ENCODE results near the gene NOC4L.

Gene NOC4L

GRCh38 chr12:132158677-132159554 is 14.7 kb downstream of the NOC4L start:
- DNase-seq: no peak

- no peak for DNase-seq
Observed at GRCh38 chr12:132159555-132160003, 15.3 kb downstream of the NOC4L start.

- no peak for DNase-seq
Observed at GRCh38 chr12:132160016-132160415, 15.8 kb downstream of the NOC4L start.

DNA sequence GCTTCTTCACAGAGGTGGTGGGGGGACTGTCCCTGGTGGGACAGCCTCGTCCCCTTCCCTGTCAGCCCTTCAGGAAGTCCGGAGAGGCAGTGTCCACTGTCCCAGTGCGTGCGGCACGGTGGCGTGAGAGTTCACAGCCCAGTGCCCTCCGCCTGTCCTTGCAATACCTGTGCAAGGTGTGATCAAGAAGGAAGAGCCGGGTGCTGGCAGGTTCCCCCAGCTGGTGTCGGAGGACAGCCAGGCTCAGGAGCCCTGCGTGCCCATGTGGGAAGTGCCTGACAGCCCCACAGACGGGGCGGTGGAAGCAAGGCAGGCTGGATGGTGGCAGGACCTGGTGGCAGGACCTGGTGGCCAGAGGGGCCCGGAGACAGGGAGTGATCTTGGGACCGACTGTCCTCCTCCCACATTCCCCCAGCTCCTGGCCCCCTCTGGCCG is 16.4 kb downstream of the NOC4L start:
- DNase-seq: no peak

GRCh38 chr12:132161036-132161781 is 17.0 kb downstream of the NOC4L start:
- no peak for DNase-seq

DNA sequence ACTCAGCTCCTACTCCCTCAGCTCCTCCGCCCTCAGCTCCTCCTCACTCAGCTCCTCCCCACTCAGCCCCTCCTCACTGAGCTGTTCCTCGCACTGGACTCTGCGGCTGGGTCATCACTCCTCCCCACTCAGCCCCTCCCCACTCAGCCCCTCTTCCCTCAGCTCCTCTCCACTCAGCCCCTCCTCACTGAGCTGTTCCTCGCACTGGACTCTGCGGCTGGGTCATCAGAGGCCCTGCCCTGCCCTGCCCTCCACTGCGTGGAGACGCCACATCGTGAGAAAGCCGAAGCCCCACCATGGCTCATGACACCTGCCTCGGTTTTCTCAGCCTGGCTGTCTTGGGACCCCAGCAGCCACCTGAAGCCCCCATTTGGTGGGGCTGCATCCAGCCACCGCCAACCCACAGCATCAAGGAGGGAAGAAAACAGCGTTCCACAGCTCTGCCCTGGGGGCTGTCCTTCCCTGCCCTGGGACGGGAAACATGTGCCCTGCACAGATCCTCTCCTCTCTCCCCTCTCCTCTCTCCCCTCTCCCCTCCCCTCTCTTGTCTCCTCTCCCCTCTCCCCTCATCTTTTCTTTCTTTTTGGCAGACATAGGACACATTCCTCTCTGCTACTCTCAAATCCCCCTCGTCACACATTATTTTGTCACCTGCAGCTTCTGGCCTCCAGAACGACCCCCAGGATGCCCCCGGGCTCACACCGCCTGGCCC is 17.7 kb downstream of the NOC4L start:
- no peak for DNase-seq

DNA sequence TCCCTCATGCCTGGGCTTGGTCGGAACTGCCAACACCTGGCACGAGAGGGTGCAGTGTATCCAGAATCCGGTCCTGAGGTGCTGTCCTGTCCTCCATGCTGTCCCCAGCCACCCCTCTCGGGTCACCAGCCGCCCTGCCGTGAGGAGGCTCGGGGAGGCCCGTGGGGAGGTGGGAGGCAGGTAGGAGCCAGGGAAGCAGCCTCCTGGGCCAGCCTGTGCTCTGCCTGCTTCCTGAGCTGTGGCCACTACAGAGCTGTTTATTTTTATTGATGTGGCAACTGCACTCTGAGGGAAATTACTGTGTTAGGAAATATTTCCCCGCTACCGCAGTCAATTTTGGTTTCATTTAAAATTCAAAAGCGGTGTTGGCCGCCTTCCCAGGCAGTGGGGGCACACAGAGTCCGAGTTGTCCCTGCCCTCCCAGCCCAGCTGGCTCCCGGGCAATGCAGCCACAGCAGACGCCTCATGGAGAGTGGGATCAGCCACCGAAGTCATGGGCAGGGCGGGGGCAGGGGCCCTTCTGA is 18.3 kb downstream of the NOC4L start:
- DNase-seq: no peak

GRCh38 chr12:132163041-132163910 is 19.0 kb downstream of the NOC4L start:
- no peak for DNase-seq

DNA sequence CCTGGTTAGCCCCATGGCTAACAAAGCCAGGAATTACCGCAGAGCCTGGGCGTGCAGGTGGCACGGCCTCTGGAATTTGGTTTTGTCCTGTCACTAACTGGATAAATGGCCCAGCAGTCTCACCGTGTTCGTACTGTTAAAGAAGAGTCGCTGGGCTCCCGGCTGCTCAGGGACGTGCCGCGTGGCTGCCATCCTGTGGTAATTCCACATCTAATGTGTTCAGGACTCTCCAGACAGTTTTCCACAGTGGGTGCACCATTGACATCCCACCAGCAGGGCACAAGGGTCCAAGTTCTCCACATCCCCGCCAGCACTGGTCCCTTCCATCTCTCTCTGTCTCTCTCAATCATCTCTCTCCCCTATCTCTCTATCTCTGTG is 19.6 kb downstream of the NOC4L start:
- DNase-seq: peak; percentile 51

DNA sequence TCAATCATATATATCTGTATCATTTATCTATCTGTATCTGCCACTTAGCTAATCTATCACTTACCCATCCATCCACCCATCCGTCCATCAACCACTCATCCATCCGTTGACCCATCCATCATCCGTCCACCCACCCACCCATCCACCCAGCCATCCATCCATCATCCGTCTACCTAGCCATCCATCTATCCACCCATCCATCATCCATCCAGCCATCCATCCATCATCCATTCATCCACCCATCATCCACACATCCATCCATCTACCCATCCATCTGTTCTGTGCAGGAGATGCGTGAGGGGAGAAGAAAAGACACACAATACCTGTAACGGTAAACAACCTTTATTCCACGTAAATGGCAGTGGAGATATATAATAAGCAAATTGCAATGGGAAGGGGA is 20.2 kb downstream of the NOC4L start:
- DNase-seq: no peak

DNA sequence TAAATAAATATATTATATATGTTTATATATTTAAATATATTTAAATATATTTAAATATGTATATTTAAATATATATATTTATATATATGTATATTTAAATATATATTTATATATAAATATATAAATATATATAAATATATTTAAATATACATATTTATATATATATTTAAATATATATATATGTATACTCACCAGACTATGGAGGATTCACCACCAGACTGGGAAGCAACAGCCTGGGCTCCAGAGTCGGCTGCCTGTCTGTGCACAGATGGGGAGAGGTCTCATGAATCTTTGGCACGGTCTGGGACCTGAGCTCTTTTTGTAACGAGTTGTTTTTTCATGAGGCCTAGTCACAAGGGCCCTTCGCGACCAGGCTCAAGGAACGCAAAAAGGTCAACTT is 21.3 kb downstream of the NOC4L start:
- DNase-seq: no peak

- DNase-seq: no peak
Observed at GRCh38 chr12:132166093-132166492, 21.8 kb downstream of the NOC4L start.

DNA sequence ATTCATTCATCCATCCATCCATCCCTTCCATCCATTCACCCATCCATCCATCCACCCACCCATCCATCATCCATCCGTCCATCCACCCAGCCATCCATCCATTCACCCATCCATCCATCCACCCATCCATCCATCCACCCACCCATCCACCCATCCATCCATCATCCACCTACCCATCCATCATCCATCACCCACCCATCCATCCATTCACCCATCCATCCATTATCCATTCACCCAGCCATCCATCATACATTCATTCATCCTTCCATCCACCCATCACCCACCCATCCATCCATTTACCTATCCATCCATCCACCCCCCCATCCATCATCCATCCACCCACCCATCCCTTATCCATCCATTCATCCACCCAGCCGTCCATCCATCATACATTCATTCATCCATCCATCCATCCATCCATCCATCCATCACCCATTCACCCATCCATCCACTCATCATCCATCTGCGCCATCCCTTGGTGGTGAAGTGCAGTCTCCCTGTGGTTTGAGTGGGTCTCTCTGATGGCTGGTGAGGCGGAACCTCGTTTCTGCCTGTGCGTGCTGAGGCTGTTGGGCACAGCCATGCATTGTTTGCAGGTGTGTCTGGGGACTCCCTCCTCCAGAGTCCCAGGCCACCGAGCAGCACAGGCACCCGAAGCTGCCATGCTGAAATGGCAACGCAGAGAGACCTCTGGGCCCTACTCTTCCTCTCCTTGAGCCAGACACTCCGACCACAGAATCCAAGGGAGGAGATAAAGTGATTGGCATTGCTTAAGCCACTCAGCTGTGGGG is 22.7 kb downstream of the NOC4L start:
- DNase-seq: no peak

DNA sequence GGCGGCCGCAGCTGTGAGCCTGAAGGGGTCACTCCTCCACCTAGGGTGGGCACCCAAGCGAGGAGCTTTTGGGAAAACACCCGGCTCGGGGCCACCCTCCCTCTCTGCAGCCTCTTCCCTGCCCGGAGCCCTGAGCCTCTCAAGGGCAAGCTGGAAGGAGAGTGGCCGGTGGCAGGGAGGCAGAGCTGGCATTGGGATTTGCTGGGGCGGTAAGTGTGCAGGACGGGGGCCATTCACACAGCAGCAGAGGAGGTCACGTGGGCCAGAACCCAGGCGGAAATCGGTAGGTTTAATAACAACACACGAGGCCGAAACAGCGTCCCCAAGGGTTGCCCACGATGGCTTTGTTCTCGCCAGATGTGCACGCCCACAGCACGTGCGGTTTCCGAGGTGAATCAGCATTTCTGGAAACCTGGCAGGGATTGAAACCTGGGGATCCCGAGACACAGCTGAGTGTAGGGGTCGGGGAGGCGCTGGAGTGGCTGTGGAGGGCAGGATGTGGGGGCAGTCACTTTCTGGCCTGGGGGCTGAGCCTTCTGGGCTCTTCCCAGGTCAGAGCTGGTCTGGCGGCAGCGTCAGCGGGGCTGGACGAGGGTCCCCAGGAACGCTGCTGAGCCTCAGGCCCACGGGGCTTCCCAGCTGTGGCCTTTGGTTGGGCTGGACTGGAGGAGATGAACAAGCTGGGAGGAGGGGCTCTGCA is 23.5 kb downstream of the NOC4L start:
- no peak for DNase-seq

DNA sequence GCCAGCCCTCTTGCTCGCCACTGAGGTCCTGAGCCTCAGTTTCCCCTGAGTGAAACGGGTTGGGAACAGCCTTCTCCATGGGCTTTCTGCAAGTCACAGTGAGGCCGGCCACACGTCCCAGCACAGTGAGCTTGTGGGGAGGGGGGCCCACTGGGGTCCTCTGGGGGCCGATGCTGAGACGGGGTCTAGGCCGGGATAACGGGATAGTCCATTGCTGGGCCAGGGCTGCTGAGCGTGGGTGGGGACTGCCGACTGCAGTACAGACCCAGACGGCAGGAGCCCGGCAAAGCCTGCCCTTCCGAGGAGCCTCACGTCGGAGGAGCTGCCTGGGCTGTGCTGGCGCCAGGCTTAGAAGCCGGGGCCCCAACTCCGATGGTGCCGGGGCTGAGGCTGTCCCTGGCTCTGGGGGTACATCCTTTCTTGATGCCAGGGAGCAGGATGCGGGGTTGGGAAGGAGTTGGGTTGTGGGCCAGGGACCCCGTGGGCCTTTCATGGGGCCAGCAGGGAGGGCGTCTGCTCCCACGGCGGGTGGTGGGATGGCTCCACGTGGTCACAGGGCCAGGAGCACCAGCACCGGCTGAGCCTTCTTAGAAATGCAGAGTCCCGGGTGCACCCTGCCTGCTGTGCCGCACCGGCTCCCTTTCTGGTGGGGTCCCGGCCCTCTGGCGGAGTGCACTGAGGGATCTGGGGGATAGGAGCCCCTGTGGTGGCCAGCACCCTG is 24.2 kb downstream of the NOC4L start:
- no peak for DNase-seq

- DNase-seq: no peak
Observed at GRCh38 chr12:132169376-132169775, 25.1 kb downstream of the NOC4L start.

GRCh38 chr12:132170094-132170636 is 25.9 kb downstream of the NOC4L start:
- DNase-seq: no peak

DNA sequence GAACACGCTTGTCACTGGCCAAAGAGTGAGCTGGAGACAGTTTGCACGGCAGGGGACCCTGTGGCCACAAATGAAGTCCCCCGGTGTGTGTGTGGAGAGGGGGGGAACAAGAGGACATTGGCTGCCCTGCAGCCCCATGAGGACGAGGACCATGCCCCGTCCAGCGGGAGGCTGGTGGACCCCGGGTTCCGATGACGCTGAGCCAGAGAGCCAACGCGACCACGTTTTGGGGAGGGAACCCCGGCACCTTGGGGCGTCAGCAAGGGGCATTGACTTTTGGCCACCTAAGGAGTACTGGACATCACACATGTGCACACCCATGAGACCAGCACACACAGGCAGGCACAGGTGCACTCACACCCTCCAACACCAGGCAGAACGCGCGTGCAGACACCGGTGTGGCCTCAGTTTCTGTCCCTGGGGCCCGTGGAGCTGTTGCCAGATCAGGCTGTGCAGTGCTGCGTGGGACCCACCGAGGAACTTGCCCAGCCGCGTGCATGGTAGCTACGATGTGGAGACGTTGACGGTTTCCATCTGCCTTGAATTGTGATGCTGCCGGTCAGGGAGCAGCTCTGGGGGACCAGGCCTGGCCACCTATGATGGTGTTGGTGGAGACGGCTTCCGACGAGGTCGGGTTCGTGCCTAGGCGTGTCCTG is 26.5 kb downstream of the NOC4L start:
- DNase-seq: no peak

GRCh38 chr12:132171293-132171967 is 27.2 kb downstream of the NOC4L start:
- no peak for DNase-seq

Measured in NCI-H82 (cell line).